Brain microvascular endothelial cell (primary cell): ENCODE measurements around the gene PSTPIP1.
A peak's percentile ranks its signal among the peaks of the same experiment; 100 is the strongest.

Experiments
- DNase-seq: peaks from one replicate; pipeline ENCODE4 v3.0.0-alpha.2; 2020
- H3K27ac ChIP-seq: fragments of 250-450 bp; sonication (Bioruptor Pico); 2 replicates; pipeline ENCODE4 v1.5.1; 2020; ENCODE audit warnings: mild to moderate bottlenecking, moderate library complexity
- H3K27me3 ChIP-seq: fragments of 250-450 bp; sonication (Bioruptor Pico); replicated peaks from 2 replicates; pipeline ENCODE4 v1.5.1; 2020; ENCODE audit warnings: mild to moderate bottlenecking
- H3K36me3 ChIP-seq: fragments of 250-450 bp; sonication (Bioruptor Pico); replicated peaks from 2 replicates; pipeline ENCODE4 v1.5.1; 2020; ENCODE audit warnings: mild to moderate bottlenecking
- H3K4me3 ChIP-seq: 2 replicates; pipeline ENCODE4 v1.5.1; 2011; ENCODE audit warnings: low read depth, mild to moderate bottlenecking, control low read depth, low read length, moderate library complexity
- CTCF ChIP-seq: IDR thresholded peaks from 2 replicates; pipeline ENCODE4 v1.5.1; 2011; ENCODE audit warnings: low read depth, mild to moderate bottlenecking, moderate library complexity, low read length, control low read depth, inconsistent platforms; ENCODE audit errors: missing control alignments
- in situ Hi-C: cut with HindIII; loops from 2 replicates; pipeline ENCODE4 v1.10.0; 2017; ENCODE audit warnings: low sequenced_read_pairs, low pct_ligation_motif_present

The PSTPIP1 gene

GRCh38 chr15:77025083-77025901 is 30.4 kb downstream of the PSTPIP1 start:
- in situ Hi-C loops = no loop called here
- no peak for TF ChIP-seq CTCF
- DNase-seq = no peak
- no peak overlapping the region for H3K27ac ChIP-seq
- H3K27me3 ChIP-seq = no peaks in the 10 kb centered on the region
- H3K4me3 ChIP-seq = no peak overlapping the region
- no peaks in the 10 kb centered on the region for H3K36me3 ChIP-seq

GRCh38 chr15:77025941-77026411 is 31.1 kb downstream of the PSTPIP1 start:
- no peaks in the 10 kb centered on the region for H3K36me3 ChIP-seq
- no peak overlapping the region for H3K4me3 ChIP-seq
- TF ChIP-seq CTCF = no peak
- no peak overlapping the region for H3K27ac ChIP-seq
- no peak for DNase-seq
- in situ Hi-C loops = no loop called here
- H3K27me3 ChIP-seq = no peaks in the 10 kb centered on the region

- in situ Hi-C loops = no loop called here
- no peak for TF ChIP-seq CTCF
- H3K27ac ChIP-seq = no peak overlapping the region
- H3K4me3 ChIP-seq = no peak overlapping the region
- no peaks in the 10 kb centered on the region for H3K27me3 ChIP-seq
- no peak for DNase-seq
- H3K36me3 ChIP-seq = no peaks in the 10 kb centered on the region
These were observed 31.7 kb downstream of the PSTPIP1 start for GRCh38 chr15:77026501-77027110.

- in situ Hi-C loops = no loop called here
- DNase-seq = no peak
- Histone ChIP-seq H3K27ac (no peak overlapping the region), H3K27me3 (no peaks in the 10 kb centered on the region), H3K4me3 (no peak overlapping the region), H3K36me3 (no peaks in the 10 kb centered on the region)
- no peak for TF ChIP-seq CTCF
These were observed 32.3 kb downstream of the PSTPIP1 start for GRCh38 chr15:77027111-77027696.

- no peaks in the 10 kb centered on the region for H3K27me3 ChIP-seq
- DNase-seq = no peak
- in situ Hi-C loops = no loop called here
- no peak for TF ChIP-seq CTCF
- H3K4me3 ChIP-seq = peak overlapping the region; percentile 35
- no peaks in the 10 kb centered on the region for H3K36me3 ChIP-seq
- no peak overlapping the region for H3K27ac ChIP-seq
These were observed 32.9 kb downstream of the PSTPIP1 start for GRCh38 chr15:77027697-77028450.
